Duodenal mucosa (tissue), 2 donors: Measurements from ENCODE around the gene SHANK2.

Experiments used
- H3K27ac ChIP-seq: one replicate; pipeline ENCODE4 v1.7.0; 2013; ENCODE audit warnings: low read depth, low read length
- H3K27me3 ChIP-seq, 2 donors: one replicate each; pipeline ENCODE4 v1.7.0; 2013; ENCODE audit warnings: low read length in 2 of 2, control low read depth in 1 of 2; ENCODE audit not compliant: insufficient read depth in 2 of 2, control insufficient read depth in 1 of 2
- H3K36me3 ChIP-seq, 2 donors: one replicate each; pipeline ENCODE4 v1.7.0; 2013; ENCODE audit warnings: low read length in 2 of 2, control low read depth in 1 of 2; ENCODE audit not compliant: insufficient read depth in 2 of 2, control insufficient read depth in 1 of 2
- H3K4me1 ChIP-seq, 2 donors: one replicate each; pipeline ENCODE4 v1.7.0; 2013; ENCODE audit warnings: low read length in 2 of 2, control low read depth in 1 of 2; ENCODE audit not compliant: insufficient read depth in 2 of 2, control insufficient read depth in 1 of 2
- H3K4me3 ChIP-seq, 2 donors: one replicate each; pipeline ENCODE4 v1.7.0; 2013; ENCODE audit warnings: low read length in 2 of 2, low read depth in 1 of 2
- H3K9ac ChIP-seq, 2 donors: one replicate each; pipeline ENCODE4 v1.7.0; 2013; ENCODE audit warnings: low read length in 2 of 2, low read depth in 1 of 2
- H3K9me3 ChIP-seq, 2 donors: one replicate each; pipeline ENCODE4 v1.7.0; 2013; ENCODE audit warnings: low read length in 2 of 2, control low read depth in 1 of 2; ENCODE audit not compliant: control insufficient read depth in 1 of 2

SHANK2 gene

DNA sequence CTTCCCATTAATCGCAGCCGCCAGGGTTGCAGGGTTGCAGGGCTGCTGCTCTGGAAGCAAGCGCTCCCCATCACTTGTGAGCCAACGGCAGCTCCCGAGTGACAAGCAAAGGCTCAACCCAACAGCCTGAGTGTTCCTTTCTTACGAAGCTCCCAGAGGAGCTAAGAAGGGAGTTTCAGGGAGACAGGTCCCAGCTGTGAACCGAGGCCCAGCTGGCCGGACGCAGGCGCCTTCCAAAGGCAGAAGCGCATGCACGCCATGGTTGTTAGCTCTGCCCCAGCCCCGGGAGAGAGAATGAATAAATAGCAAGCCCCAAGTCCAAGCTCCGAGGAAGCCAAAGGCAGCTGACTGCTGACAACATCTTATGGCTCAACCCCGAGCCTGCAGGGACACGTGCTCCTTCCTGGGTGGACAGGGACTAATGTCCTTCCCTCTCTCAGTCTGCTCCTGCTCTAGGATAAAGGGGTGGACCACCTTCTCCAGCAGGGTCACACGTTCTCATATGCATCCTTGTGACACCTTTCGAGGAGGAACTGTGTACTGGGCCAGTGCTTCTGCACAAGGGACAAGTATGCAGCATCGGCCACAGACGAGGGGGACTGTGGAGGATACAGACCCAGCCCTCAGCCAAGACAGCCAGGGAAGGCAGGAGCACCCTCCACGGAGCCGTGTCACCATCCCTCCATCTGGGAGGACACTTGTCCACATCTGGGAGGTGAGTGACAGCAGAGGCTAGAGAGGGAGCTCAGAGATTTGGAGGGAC lies 29.9 kb downstream of the SHANK2 start:
- Histone ChIP-seq H3K27me3 (no peaks in the 10 kb centered on the region), H3K27ac (no peak overlapping the region), H3K9ac (no peak overlapping the region), H3K4me1 (peaks cover 0 to 4% of the 10 kb centered on the region in 2 donors), H3K36me3 (peaks cover 9 to 10% of the 10 kb centered on the region in 2 donors), H3K9me3 (peaks cover 0 to 8% of the 10 kb centered on the region in 2 donors), H3K4me3 (no peak overlapping the region)

- Histone ChIP-seq H3K27ac (no peak overlapping the region), H3K9ac (no peak overlapping the region), H3K27me3 (no peaks in the 10 kb centered on the region), H3K4me3 (no peak overlapping the region), H3K4me1 (peaks cover 0 to 4% of the 10 kb centered on the region in 2 donors), H3K9me3 (peaks cover 0 to 1% of the 10 kb centered on the region in 2 donors), H3K36me3 (peaks cover 9 to 10% of the 10 kb centered on the region in 2 donors)
Measured at GRCh38 chr11:71221821-71222220, 30.6 kb downstream of the SHANK2 start.

DNA sequence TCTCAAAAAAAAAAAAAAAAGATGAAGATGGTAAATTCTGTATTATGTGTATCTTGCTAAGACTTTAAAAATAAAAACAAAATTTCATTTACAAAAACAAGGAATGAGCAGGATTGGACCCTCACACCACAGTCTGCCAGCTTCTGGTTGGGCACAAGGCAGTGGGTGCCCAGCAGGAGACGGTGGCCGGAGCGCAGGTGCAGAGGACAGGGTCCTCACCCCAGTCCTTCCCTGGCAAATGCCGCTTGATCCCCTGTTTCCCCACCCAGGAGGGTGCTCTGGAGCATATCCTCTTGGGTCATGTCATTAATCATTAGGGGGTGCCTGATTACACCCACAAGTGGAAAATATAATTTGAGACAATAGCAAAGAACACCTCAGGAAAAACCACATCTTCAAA lies 31.2 kb downstream of the SHANK2 start:
- H3K4me3 ChIP-seq, result no peak overlapping the region
- no peaks in the 10 kb centered on the region for H3K9me3 ChIP-seq
- no peak overlapping the region for H3K27ac ChIP-seq
- H3K27me3 ChIP-seq, result no peaks in the 10 kb centered on the region
- H3K36me3 ChIP-seq, result peaks cover 9 to 10% of the 10 kb centered on the region in 2 donors
- H3K4me1 ChIP-seq, result peaks cover 0 to 4% of the 10 kb centered on the region in 2 donors
- no peak overlapping the region for H3K9ac ChIP-seq

GRCh38 chr11:71218789-71219499 lies 33.4 kb downstream of the SHANK2 start:
- Histone ChIP-seq H3K9ac (no peak overlapping the region), H3K27ac (no peak overlapping the region), H3K36me3 (peaks cover 4 to 7% of the 10 kb centered on the region in 2 donors), H3K9me3 (no peaks in the 10 kb centered on the region), H3K4me1 (peaks cover 0 to 4% of the 10 kb centered on the region in 2 donors), H3K4me3 (no peak overlapping the region), H3K27me3 (no peaks in the 10 kb centered on the region)

DNA sequence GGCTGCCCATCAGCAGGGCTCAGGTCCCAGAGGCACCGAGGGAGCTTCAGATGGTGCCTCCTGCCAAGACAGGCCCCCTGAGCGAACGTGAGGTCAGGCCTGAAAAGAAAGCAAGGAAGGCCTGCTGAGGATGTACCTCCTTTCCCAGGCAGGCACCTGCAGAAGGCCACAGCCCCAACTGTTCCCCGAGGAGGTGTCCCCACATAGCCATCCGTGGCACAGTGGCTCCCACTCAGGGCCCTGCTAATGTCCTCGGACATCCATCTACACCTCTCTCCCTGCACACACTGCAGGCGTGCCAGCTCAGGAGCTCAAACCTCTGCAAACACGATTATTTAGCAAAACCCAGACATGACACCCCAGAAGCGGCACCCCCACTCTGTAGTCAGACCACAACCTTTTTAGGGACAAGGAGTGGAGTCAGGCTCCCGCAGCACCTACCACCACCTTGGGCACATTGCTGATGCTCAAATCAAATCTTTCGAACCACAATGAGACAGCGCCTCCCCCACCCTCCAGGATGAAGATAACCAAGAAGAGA lies 36.9 kb downstream of the SHANK2 start:
- Histone ChIP-seq H3K9ac (no peak overlapping the region), H3K9me3 (no peaks in the 10 kb centered on the region), H3K27ac (no peak overlapping the region), H3K4me1 (peaks cover 0 to 5% of the 10 kb centered on the region in 2 donors), H3K4me3 (no peak overlapping the region), H3K36me3 (no peaks in the 10 kb centered on the region), H3K27me3 (no peaks in the 10 kb centered on the region)

GRCh38 chr11:71214553-71215424 lies 37.6 kb downstream of the SHANK2 start:
- no peak overlapping the region for H3K9ac ChIP-seq
- no peak overlapping the region for H3K4me3 ChIP-seq
- no peaks in the 10 kb centered on the region for H3K9me3 ChIP-seq
- no peaks in the 10 kb centered on the region for H3K36me3 ChIP-seq
- no peak overlapping the region for H3K27ac ChIP-seq
- H3K4me1 ChIP-seq, result peaks cover 0 to 5% of the 10 kb centered on the region in 2 donors
- no peaks in the 10 kb centered on the region for H3K27me3 ChIP-seq

DNA sequence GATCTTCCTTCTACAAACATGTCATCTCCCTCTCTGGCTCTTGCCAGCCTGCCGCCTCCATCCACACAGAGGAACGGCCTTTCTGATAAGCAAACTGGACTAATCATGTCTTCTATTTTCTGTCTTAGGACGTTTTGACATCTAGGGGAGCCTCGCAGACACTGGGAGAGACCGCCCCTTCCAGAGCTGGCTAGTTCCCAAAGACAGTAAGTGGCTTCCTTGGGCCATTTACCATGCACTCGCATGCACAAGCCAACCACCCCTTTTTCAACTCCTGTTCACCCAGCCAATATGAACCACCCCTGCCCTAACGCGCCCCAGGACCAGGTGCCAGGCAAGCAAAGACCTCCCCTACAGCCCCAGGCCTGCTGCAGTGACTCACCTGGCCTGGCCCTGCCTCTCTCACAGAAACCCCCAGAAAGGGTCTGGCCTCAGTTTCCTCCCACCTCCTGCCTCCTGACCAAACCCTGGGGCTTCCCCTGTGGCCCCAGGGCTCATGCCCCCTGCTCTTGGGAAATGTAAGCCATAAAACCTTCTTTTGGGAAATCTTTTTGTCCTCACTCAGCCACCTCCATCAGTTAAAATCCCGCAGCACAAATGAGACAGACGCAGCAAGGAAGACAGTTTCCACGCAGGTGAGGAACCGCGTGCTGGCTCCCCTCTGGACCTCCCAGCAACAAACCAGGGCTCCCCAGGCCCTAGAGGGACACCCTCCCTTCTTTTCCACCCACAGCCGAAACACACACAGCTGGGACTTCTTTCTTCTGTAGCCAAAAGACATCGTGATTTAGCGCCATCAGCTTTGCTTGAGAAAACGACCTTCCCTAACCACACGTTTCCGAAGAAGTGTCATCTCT lies 38.5 kb downstream of the SHANK2 start:
- Histone ChIP-seq H3K4me1 (peaks cover 0 to 5% of the 10 kb centered on the region in 2 donors), H3K9ac (no peak overlapping the region)

GRCh38 chr11:71212871-71213559 lies 39.4 kb downstream of the SHANK2 start:
- Histone ChIP-seq H3K9ac (no peak overlapping the region), H3K27me3 (no peaks in the 10 kb centered on the region)

More for the DNA sequence above, 38.5 kb downstream of the SHANK2 start:
- H3K27ac ChIP-seq, result no peak overlapping the region
- no peak overlapping the region for H3K4me3 ChIP-seq
- H3K36me3 ChIP-seq, result no peaks in the 10 kb centered on the region
- H3K9me3 ChIP-seq, result no peaks in the 10 kb centered on the region
- no peaks in the 10 kb centered on the region for H3K27me3 ChIP-seq

DNA sequence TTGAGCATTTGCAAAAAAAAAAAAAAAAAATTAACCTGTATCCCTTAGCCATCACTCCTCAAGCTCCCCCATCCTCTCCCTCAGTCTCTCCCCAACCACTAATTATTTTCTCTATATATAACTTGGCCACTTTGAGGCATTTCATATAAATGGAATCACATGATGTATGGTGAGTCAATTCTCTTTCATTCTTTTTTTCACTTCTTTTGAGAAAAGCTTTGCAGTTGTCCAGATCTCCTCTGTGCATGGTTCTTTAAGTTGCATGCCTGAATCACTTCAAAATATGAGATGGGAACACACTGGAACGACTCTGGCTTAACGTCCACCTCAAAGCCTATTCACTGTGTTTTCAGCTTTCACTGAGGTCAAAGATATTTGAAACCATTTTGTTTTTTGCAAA lies 40.7 kb downstream of the SHANK2 start:
- H3K4me1 ChIP-seq, result peaks cover 0 to 5% of the 10 kb centered on the region in 2 donors
- H3K27me3 ChIP-seq, result no peaks in the 10 kb centered on the region
- no peak overlapping the region for H3K4me3 ChIP-seq
- no peaks in the 10 kb centered on the region for H3K36me3 ChIP-seq
- no peak overlapping the region for H3K9ac ChIP-seq
- H3K9me3 ChIP-seq, result no peaks in the 10 kb centered on the region
- H3K27ac ChIP-seq, result no peak overlapping the region

More at GRCh38 chr11:71212871-71213559, 39.4 kb downstream of the SHANK2 start:
- no peaks in the 10 kb centered on the region for H3K36me3 ChIP-seq
- H3K9me3 ChIP-seq, result no peaks in the 10 kb centered on the region
- H3K4me3 ChIP-seq, result no peak overlapping the region
- no peak overlapping the region for H3K27ac ChIP-seq
- H3K4me1 ChIP-seq, result peaks cover 0 to 5% of the 10 kb centered on the region in 2 donors
